Measurements from ENCODE around the gene CDH19.

GRCh38 chr18:66511792-66512191 lies 92.1 kb downstream of the CDH19 start:
- no peak for TF ChIP-seq CTCF (IDR thresholded peaks at IDR 0.05 in 2 of 3, conservative IDR thresholded peaks at IDR 0.05 in 1 of 3; ENCODE audit: control insufficient read depth in 2 of 3, extremely low read depth in 1 of 3, insufficient read depth in 1 of 3, low read depth in 3 of 3, low read length in 3 of 3)
- TF ChIP-seq POLR2AphosphoS5 (IDR thresholded peaks at IDR 0.05; ENCODE audit: low read length): no peak

Measured in GM12878 (cell line).